GM18867 (cell line): ENCODE data around the gene GBA2.

Experiments
- ATAC-seq: cut with Tn5 transposase; IDR thresholded peaks from one replicate; pipeline ENCODE4 v1.9.1; 2021; ENCODE audit warnings: mild to moderate bottlenecking, moderate library complexity; ENCODE audit not compliant: unreplicated experiment

GBA2 gene

GRCh38 chr9:35717132-35717870 is 31.7 kb downstream of the GBA2 start:
- no peak for ATAC-seq

DNA sequence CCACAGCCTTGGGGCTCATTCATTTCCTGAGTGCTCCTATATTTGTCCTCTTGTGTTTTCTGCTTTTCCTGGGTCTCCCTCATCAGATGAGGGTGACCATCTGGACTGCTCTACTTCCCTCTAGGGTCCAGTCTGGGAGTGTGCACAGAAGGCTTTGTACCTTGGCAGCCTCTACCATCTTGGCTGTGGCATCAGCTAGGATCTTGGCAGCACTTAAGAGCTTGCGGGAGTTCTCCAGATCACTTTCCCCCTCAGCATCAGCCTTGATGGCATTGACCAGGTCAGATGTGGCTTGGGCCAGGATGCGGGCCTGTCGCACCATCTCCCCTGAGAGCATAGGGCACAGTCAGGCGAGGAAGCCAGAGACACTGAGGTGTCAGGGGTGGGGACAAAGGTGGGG is 32.8 kb downstream of the GBA2 start:
- no peak for ATAC-seq

DNA sequence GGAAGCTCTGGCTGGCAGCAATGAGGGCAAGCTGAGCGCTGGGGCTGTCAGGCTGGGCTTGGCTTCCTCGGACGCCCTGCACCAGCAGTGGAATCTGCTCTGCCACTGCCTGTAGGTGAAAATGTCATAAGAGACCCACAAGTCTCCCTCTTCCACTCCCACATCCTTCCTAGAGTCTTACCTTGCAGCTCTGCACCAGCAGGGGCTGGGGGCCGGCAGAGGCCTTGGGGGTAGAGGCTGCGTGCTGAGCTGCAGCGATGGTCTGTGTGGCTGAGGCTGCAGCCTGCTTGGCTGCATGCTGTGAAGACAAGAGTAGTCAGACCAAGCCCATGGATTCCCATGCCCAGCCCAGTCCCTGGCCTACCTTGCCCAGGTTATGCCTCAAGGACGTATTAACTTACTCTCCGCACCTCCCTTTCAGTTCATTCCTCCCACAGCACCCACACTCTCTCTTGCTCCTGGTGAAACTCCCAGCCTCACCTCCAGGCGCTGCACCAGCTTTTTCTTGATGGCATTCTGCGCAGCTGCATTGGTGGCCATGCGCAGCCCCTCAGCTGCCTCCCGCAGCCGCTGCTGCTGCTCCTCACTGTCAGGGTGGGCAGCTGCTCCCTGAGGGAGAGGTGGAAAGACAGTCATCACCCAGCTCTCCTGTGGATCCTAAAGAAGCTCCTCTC is 34.3 kb downstream of the GBA2 start:
- no peak for ATAC-seq

- no peak for ATAC-seq
Observed at GRCh38 chr9:35714123-35714522, 34.9 kb downstream of the GBA2 start.

DNA sequence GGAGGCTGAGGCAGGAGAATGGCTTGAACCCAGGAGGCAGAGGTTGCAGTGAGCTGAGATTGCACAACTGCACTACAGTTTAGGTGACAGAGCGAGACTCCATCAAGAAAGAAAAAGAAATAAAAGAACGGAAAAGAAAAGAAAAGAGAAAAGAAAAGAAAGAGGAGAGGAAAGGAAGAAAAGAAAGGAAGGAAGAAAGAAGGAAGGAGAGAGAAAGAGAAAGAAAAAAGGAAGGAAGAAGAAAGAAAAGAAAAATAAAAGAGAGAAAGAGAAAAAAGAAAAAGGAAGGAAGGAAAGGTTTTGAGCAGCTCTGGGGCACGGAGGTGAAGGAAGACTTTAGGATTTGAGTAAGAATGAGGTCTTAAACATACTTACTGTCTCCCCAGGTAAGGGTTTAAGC is 35.5 kb downstream of the GBA2 start:
- ATAC-seq: no peak

GRCh38 chr9:35712762-35713400 is 36.1 kb downstream of the GBA2 start:
- ATAC-seq: no peak

- ATAC-seq: no peak
Observed at GRCh38 chr9:35711501-35712428, 37.3 kb downstream of the GBA2 start.

- ATAC-seq: no peak
Observed at GRCh38 chr9:35710818-35711500, 38.1 kb downstream of the GBA2 start.

- ATAC-seq: no peak
Observed at GRCh38 chr9:35708146-35708545, 40.9 kb downstream of the GBA2 start.

- no peak for ATAC-seq
Observed at GRCh38 chr9:35706951-35707350, 42.1 kb downstream of the GBA2 start.

- no peak for ATAC-seq
Observed at GRCh38 chr9:35705836-35706430, 43.1 kb downstream of the GBA2 start.

DNA sequence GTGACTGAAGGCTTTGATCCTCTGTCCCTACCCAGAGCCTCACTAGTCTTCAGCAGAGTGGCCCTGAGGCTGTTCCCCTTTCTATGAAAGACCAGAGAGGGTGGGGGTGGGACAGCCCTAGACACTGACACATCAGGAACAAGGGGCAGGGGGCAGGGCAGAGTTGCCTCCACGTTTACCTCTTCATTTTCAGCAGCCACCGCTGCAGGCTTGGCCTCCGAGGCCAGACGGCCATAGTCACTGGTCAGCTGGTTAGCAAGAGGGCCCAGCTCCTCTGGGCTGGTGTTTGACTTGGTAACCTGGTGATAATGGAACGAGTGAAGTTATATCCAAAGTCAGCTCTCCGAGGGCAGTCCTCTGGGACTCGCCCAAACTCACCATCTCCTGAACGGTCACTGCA is 43.7 kb downstream of the GBA2 start:
- ATAC-seq: no peak

- no peak for ATAC-seq
Observed at GRCh38 chr9:35703906-35704672, 44.9 kb downstream of the GBA2 start.

DNA sequence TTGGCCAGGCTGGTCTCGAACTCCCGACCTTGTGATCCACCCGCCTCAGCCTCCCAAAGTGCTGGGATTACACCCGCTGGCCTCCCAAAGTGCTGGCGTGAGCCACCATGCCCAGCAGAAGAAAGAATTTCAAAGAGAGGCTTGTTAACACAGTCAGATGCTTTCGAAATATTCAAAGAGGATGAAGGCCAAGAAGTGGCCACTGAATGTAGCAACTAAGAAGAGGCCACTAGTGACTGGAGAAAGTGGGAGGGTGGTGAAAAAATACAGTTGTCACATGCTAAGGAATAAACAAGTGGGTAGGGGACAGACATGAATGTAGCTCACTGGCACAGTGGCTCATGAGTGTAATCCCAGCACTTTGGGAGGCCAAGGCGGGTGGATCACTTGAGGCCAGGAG is 46.3 kb downstream of the GBA2 start:
- no peak for ATAC-seq

GRCh38 chr9:35700942-35701341 is 48.1 kb downstream of the GBA2 start:
- no peak for ATAC-seq

DNA sequence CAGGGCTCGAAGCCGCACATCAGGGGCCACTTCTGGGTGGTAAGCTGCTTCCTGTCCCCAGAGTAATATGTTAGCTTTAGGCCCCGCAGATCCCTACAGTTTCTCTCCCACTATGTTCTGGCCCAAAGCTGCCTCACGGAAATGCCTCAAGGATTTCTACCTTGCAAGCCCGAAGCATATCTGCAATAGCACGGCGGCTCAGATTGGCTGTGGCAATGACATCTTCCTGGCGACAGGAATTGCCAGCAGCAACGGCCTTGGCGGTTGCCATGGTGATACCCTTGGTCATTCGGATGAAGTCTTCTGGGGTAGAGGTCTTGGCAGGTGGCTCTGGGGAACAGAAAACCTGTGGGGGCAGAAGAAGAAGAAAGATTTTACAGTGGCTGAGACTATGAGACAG is 49.0 kb downstream of the GBA2 start:
- no peak for ATAC-seq

DNA sequence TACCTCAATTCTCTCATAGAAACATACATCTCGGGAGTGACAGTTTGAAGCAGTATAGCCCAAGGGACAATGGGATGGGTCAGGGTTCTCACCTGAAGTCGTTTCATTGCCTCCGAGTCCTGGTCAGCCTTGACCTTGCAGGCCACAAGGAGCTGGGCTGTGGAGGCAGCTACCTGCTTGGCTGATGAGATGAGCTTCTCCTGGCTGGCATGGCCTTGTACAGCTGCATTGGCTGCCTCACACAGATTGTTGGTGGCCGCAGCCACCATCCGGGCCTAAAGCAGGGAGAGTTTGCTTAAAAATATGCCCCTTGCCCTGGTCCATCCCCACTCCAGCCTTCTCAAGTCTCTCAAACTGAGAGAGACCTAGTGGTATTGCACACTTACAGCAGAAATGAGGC is 50.8 kb downstream of the GBA2 start:
- ATAC-seq: no peak

- ATAC-seq: no peak
Observed at GRCh38 chr9:35697486-35697885, 51.5 kb downstream of the GBA2 start.

DNA sequence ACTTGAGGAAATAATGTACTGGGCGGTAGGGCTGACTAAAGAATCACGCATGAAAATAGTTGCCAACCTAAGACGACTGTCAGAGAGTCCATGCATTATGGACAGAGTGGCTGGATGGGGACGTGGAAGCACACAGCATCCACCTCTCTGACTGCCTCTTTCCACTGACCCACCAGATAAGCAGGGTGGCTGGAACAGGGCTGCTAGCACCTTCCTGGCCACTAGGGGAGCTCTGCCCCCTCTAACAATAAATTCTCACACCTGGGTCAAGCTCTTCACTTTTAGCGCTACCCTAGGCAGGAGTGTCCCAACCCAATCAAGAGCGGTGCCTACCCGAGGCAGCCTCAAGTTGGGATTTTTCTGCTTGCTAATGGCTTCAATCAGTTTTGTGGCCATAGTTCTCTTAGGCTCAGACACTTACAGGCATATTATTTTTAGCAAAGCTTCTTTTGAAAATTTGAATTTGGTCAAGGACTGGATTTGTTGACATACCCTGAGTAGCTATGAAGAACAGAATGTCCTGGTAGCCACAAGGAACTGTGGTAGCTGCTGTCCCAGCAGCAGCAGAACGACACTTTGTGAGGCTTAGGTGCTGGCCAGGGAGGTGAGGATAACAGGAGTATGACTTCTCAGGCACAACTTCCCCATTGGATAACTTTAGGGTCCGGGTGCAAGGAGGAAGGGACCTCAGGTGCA is 52.4 kb downstream of the GBA2 start:
- peak; percentile 70 for ATAC-seq
